Measurements from ENCODE around the gene KIF25. TPM values are rescaled to one million over a fixed set of nuclear protein-coding genes. Genes with fewer than 3 reads are reported as not detected.

KIF25 gene
- polyA plus RNA-seq, 1 donor from 2014 or later = not detected

GRCh38 chr6:168050225-168050880 lies 52.9 kb downstream of the KIF25 start:
- Histone ChIP-seq H3K27ac (ENCODE audit: low read length) (no peak overlapping the region), H3K9ac (ENCODE audit: low read length) (no peak overlapping the region), H3K27me3 (ENCODE audit: insufficient read depth, low read depth, low read length) (no peaks in the 10 kb centered on the region), H3K4me2 (ENCODE audit: low read length) (no peak overlapping the region), H2AFZ (ENCODE audit: low read depth, low read length) (no peak overlapping the region), H3K9me3 (ENCODE audit: low read length) (no peaks in the 10 kb centered on the region), H3K36me3 (ENCODE audit: insufficient read depth, low read length) (no peaks in the 10 kb centered on the region), H3K9me2 (ENCODE audit: insufficient read depth, low read length) (no peaks in the 10 kb centered on the region), H3K79me2 (replicated peaks; ENCODE audit: insufficient read depth, low read length) (no peaks in the 10 kb centered on the region), H4K20me1 (ENCODE audit: insufficient read depth) (no peaks in the 10 kb centered on the region), H3F3A (ENCODE audit: insufficient read depth, low read length, poor library complexity, severe bottlenecking) (no peaks in the 10 kb centered on the region), H3K4me3 (ENCODE audit: low read length) (no peak overlapping the region)
- no peak for TF ChIP-seq REST (IDR thresholded peaks at IDR 0.05; ENCODE audit: borderline replicate concordance)
- no peak for TF ChIP-seq EP300 (conservative IDR thresholded peaks at IDR 0.05; ENCODE audit: poor library complexity, severe bottlenecking)
- TF ChIP-seq RAD21 (conservative IDR thresholded peaks at IDR 0.05) = no peak
- TF ChIP-seq, protein P1, sequence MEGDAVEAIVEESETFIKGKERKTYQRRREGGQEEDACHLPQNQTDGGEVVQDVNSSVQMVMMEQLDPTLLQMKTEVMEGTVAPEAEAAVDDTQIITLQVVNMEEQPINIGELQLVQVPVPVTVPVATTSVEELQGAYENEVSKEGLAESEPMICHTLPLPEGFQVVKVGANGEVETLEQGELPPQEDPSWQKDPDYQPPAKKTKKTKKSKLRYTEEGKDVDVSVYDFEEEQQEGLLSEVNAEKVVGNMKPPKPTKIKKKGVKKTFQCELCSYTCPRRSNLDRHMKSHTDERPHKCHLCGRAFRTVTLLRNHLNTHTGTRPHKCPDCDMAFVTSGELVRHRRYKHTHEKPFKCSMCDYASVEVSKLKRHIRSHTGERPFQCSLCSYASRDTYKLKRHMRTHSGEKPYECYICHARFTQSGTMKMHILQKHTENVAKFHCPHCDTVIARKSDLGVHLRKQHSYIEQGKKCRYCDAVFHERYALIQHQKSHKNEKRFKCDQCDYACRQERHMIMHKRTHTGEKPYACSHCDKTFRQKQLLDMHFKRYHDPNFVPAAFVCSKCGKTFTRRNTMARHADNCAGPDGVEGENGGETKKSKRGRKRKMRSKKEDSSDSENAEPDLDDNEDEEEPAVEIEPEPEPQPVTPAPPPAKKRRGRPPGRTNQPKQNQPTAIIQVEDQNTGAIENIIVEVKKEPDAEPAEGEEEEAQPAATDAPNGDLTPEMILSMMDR (IDR thresholded peaks at IDR 0.05; ENCODE audit: poor library complexity, severe bottlenecking) = no peak
- TF ChIP-seq POLR2AphosphoS5 (IDR thresholded peaks at IDR 0.05) = no peak
- no peak for TF ChIP-seq TAF1 (IDR thresholded peaks at IDR 0.05; ENCODE audit: low read depth)
- no peak for TF ChIP-seq EZH2 (IDR thresholded peaks at IDR 0.05; ENCODE audit: borderline replicate concordance, insufficient read depth, low read length, poor library complexity, severe bottlenecking)
- TF ChIP-seq SMC3 (conservative IDR thresholded peaks at IDR 0.05; ENCODE audit: poor library complexity) = no peak
- no peak for TF ChIP-seq MXI1 (conservative IDR thresholded peaks at IDR 0.05; ENCODE audit: poor library complexity, severe bottlenecking)

DNA sequence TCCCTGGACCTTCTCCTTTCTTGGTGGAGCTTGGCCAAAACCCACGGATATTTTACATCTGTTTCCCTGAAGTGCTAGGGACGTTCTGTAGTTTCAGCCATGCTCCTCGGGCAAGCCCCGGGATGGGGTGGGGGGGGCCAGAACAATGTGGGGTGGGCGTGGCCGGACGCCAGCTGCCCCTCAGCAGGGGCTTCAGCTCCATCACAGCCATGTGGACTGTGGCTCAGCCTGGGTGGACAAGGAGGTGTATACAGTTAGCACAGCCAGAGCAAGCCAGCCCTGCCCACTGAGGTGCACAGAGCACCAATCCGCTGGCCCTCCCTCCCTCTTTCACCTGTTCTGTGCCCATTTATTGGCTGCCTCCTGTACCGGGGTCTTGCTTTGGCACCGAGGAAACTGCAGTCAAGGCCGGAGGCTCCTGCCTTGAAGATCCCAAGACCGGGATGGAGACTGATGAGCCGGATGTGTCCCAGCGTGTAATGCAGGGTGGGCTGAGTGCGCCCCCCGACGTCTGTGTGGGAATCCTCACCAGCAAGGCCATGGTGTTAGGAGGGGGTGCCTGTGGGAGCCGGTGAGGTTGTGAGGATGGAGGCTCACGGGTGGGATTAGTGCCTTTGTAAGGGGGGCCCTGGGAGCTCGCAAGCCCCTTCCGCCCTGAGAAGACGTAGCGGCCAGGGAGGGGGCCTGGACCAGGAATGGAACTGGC lies 53.6 kb downstream of the KIF25 start:
- Histone ChIP-seq H3K36me3 (ENCODE audit: insufficient read depth, low read length) (no peaks in the 10 kb centered on the region), H3K27me3 (ENCODE audit: insufficient read depth, low read depth, low read length) (no peaks in the 10 kb centered on the region), H2AFZ (ENCODE audit: low read depth, low read length) (no peak overlapping the region), H3K27ac (ENCODE audit: low read length) (no peak overlapping the region), H3F3A (ENCODE audit: insufficient read depth, low read length, poor library complexity, severe bottlenecking) (no peaks in the 10 kb centered on the region), H4K20me1 (ENCODE audit: insufficient read depth) (no peaks in the 10 kb centered on the region), H3K4me3 (ENCODE audit: low read length) (no peak overlapping the region), H3K9me2 (ENCODE audit: insufficient read depth, low read length) (no peaks in the 10 kb centered on the region), H3K9me3 (ENCODE audit: low read length) (no peaks in the 10 kb centered on the region), H3K4me2 (ENCODE audit: low read length) (no peak overlapping the region), H3K9ac (ENCODE audit: low read length) (no peak overlapping the region), H3K79me2 (replicated peaks; ENCODE audit: insufficient read depth, low read length) (no peaks in the 10 kb centered on the region)
- TF ChIP-seq TAF1 (IDR thresholded peaks at IDR 0.05; ENCODE audit: low read depth) = no peak
- TF ChIP-seq EZH2 (IDR thresholded peaks at IDR 0.05; ENCODE audit: borderline replicate concordance, insufficient read depth, low read length, poor library complexity, severe bottlenecking) = no peak
- no peak for TF ChIP-seq EP300 (conservative IDR thresholded peaks at IDR 0.05; ENCODE audit: poor library complexity, severe bottlenecking)
- TF ChIP-seq RAD21 (conservative IDR thresholded peaks at IDR 0.05) = no peak
- TF ChIP-seq, protein P1 (IDR thresholded peaks at IDR 0.05; ENCODE audit: poor library complexity, severe bottlenecking) = no peak
- no peak for TF ChIP-seq MXI1 (conservative IDR thresholded peaks at IDR 0.05; ENCODE audit: poor library complexity, severe bottlenecking)
- no peak for TF ChIP-seq POLR2AphosphoS5 (IDR thresholded peaks at IDR 0.05)
- no peak for TF ChIP-seq SMC3 (conservative IDR thresholded peaks at IDR 0.05; ENCODE audit: poor library complexity)
- no peak for TF ChIP-seq REST (IDR thresholded peaks at IDR 0.05; ENCODE audit: borderline replicate concordance)
